Measurements from ENCODE around the gene PTPRU.
"Not testable (repeated sequence)": the region's sequence is repeated elsewhere in the genome, so short reads cannot be mapped to it uniquely, and the experiment has no call there.

PTPRU gene

GRCh38 chr1:29298246-29298645, 61.9 kb downstream of the PTPRU start:
- no peak for DNase-seq

GRCh38 chr1:29299446-29299845, 63.1 kb downstream of the PTPRU start:
- DNase-seq, result no peak

- DNase-seq, result not testable (repeated sequence)
Observed at GRCh38 chr1:29301732-29302131, 65.4 kb downstream of the PTPRU start.

GRCh38 chr1:29303201-29304024, 67.1 kb downstream of the PTPRU start:
- no peak for DNase-seq

GRCh38 chr1:29304025-29304684, 67.8 kb downstream of the PTPRU start:
- DNase-seq, result no peak

- no peak for DNase-seq
Observed at GRCh38 chr1:29305943-29306342, 69.6 kb downstream of the PTPRU start.

GRCh38 chr1:29306471-29307140, 70.3 kb downstream of the PTPRU start:
- no peak for DNase-seq

GRCh38 chr1:29309075-29309474, 72.8 kb downstream of the PTPRU start:
- DNase-seq, result no peak

GRCh38 chr1:29309621-29310020, 73.3 kb downstream of the PTPRU start:
- DNase-seq, result no peak

GRCh38 chr1:29310616-29311180, 74.4 kb downstream of the PTPRU start:
- no peak for DNase-seq

GRCh38 chr1:29311352-29312030, 75.2 kb downstream of the PTPRU start:
- DNase-seq, result no peak

- DNase-seq, result no peak
Observed at GRCh38 chr1:29312469-29313461, 76.4 kb downstream of the PTPRU start.

- DNase-seq, result not testable (repeated sequence)
Observed at GRCh38 chr1:29314685-29315084, 78.4 kb downstream of the PTPRU start.

- no peak for DNase-seq
Observed at GRCh38 chr1:29315262-29315661, 78.9 kb downstream of the PTPRU start.

- no peak for DNase-seq
Observed at GRCh38 chr1:29315876-29316275, 79.6 kb downstream of the PTPRU start.

- no peak for DNase-seq
Observed at GRCh38 chr1:29317063-29317915, 81.0 kb downstream of the PTPRU start.

GRCh38 chr1:29317916-29318530, 81.7 kb downstream of the PTPRU start:
- DNase-seq, result no peak

- no peak for DNase-seq
Observed at GRCh38 chr1:29318724-29319123, 82.4 kb downstream of the PTPRU start.

- no peak for DNase-seq
Observed at GRCh38 chr1:29319300-29320110, 83.2 kb downstream of the PTPRU start.

Data from KG1 (cell line).